ENCODE data around the gene NDUFA13.

NDUFA13 gene

DNA sequence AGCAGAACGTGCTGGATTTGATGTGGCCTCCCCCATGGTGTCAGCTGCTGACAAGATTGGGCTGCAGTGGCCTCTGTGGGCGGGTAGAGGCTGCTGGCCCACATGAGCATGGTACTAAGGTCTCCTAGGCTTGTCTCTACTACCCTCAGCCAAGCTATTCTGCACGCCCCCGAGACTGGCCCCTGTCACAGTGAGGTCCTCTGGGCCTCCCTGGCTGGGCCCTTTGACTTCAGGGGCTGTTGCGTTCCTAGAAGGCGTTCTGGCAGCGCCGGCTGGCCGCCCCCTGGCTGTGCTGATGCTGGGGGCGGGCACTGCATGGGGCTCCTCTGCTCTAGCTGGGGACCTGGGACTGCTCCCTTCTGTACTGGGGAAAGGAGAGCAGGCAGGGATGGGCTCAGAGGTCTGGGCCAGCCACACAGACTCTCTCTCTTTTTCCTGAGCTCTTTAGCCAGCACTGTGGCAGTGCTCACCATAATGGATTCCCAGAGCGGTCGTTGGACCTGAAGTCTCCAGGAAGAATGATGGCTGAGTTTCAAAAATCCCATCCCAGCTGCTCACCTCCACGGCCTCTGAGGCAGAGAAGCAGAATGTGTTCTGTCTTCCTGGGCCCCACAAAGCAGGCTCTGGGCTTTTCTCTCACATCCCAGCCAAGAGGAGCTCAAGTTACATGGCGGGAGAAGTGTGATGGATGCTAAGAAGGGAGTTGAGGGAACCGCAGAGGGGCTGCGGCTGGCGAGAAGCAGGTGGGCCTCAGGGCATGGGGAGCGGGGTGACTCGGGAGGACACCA, 33.0 kb upstream of the NDUFA13 start:
- Histone ChIP-seq H4K20me1 (ENCODE audit: insufficient read depth) (peaks cover 33% of the 10 kb centered on the region), H3K4me3 (IDR thresholded peaks at IDR 0.05; ENCODE audit: insufficient read depth, low read depth, low read length) (no peak overlapping the region), H3K27ac (no peak overlapping the region), H3K4me1 (ENCODE audit: low read depth, poor library complexity, severe bottlenecking) (peaks cover 21% of the 10 kb centered on the region), H3K4me2 (no peak overlapping the region), H3K36me3 (ENCODE audit: insufficient read depth) (no peaks in the 10 kb centered on the region), H3K9ac (no peak overlapping the region), H3K79me2 (ENCODE audit: insufficient read depth, low read depth) (peaks cover 6% of the 10 kb centered on the region; the same call in 1 of the 2 replicates), H2AFZ (ENCODE audit: low read depth) (no peak overlapping the region), H3K27me3 (ENCODE audit: insufficient read depth, low read depth) (no peaks in the 10 kb centered on the region)
- no peak for TF ChIP-seq CTCF (conservative IDR thresholded peaks at IDR 0.05; ENCODE audit: low read depth, low read length)

DNA sequence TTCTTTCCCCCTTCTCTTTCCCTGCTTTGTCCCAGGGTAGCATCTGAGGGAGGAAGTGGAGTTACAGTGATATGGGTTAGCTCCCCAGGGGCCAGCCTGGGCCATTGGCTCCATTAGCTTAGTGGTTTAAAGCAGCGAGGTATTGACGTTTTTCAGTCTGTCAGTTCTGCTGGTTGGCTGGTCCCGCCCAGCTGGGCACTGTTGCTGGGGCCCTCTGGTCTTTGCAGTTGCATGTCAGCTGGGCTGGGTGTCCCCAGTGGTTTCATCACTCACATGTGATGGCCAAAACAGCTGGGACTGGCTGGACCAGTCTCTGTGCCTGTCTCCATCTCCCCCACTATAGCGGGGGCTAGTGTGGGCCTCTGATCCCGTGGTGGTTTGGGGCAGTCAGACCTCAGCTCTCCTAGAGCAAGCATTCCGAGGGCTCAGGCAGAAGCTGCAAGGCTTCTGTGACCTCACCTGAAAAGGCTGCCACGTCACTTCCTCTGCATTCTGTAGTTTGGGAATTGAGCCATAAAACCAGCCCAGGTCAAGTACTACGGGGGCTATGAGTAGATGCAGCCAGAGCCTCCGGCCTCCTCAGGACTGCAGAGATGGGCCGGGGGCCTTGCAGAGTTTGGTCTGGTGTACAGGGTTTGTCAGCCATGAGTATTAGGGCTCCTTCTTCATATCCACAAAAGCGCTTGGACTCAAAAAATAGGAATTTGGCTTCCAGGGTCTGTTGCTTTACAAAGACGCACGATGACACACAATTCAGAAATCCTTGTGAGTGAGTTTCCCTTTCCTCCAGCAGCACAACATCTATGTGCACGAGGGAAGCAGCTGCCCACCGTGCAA, 30.6 kb upstream of the NDUFA13 start:
- Histone ChIP-seq H3K79me2 (ENCODE audit: insufficient read depth, low read depth) (no peaks in the 10 kb centered on the region), H2AFZ (ENCODE audit: low read depth) (no peak overlapping the region), H3K27me3 (ENCODE audit: insufficient read depth, low read depth) (no peaks in the 10 kb centered on the region), H3K4me2 (no peak overlapping the region), H3K4me3 (IDR thresholded peaks at IDR 0.05; ENCODE audit: insufficient read depth, low read depth, low read length) (no peak overlapping the region), H3K9ac (no peak overlapping the region), H3K4me1 (ENCODE audit: low read depth, poor library complexity, severe bottlenecking) (peaks cover 19% of the 10 kb centered on the region), H3K27ac (no peak overlapping the region), H3K36me3 (ENCODE audit: insufficient read depth) (no peaks in the 10 kb centered on the region), H4K20me1 (ENCODE audit: insufficient read depth) (peaks cover 25% of the 10 kb centered on the region)
- no peak for TF ChIP-seq CTCF (conservative IDR thresholded peaks at IDR 0.05; ENCODE audit: low read depth, low read length)

- Histone ChIP-seq H3K4me2 (no peak overlapping the region), H3K27me3 (ENCODE audit: insufficient read depth, low read depth) (no peaks in the 10 kb centered on the region), H2AFZ (ENCODE audit: low read depth) (no peak overlapping the region), H3K4me1 (ENCODE audit: low read depth, poor library complexity, severe bottlenecking) (peaks cover 13% of the 10 kb centered on the region), H3K79me2 (ENCODE audit: insufficient read depth, low read depth) (no peaks in the 10 kb centered on the region), H4K20me1 (ENCODE audit: insufficient read depth) (peaks cover 21% of the 10 kb centered on the region), H3K36me3 (ENCODE audit: insufficient read depth) (no peaks in the 10 kb centered on the region), H3K9ac (no peak overlapping the region), H3K27ac (no peak overlapping the region), H3K4me3 (IDR thresholded peaks at IDR 0.05; ENCODE audit: insufficient read depth, low read depth, low read length) (no peak overlapping the region)
- TF ChIP-seq CTCF (conservative IDR thresholded peaks at IDR 0.05; ENCODE audit: low read depth, low read length): no peak
These were observed 30.1 kb upstream of the NDUFA13 start for GRCh38 chr19:19485998-19486290.

GRCh38 chr19:19486343-19487076, 29.5 kb upstream of the NDUFA13 start:
- H4K20me1 ChIP-seq (ENCODE audit: insufficient read depth): peaks cover 15% of the 10 kb centered on the region; the same call in 1 of the 2 replicates
- no peak overlapping the region for H2AFZ ChIP-seq (ENCODE audit: low read depth)
- H3K4me2 ChIP-seq: no peak overlapping the region
- no peak overlapping the region for H3K4me3 ChIP-seq (IDR thresholded peaks at IDR 0.05; ENCODE audit: insufficient read depth, low read depth, low read length)
- TF ChIP-seq CTCF (conservative IDR thresholded peaks at IDR 0.05; ENCODE audit: low read depth, low read length): no peak
- H3K9ac ChIP-seq: no peak overlapping the region
- peaks cover 8% of the 10 kb centered on the region for H3K4me1 ChIP-seq (ENCODE audit: low read depth, poor library complexity, severe bottlenecking)
- no peaks in the 10 kb centered on the region for H3K27me3 ChIP-seq (ENCODE audit: insufficient read depth, low read depth)
- H3K79me2 ChIP-seq (ENCODE audit: insufficient read depth, low read depth): no peaks in the 10 kb centered on the region
- H3K27ac ChIP-seq: no peak overlapping the region
- H3K36me3 ChIP-seq (ENCODE audit: insufficient read depth): no peaks in the 10 kb centered on the region

All from KMS-11 (cell line).